Activated B cell treated with CpG ODN at 0.5 μM for 24 hours (primary cell): ENCODE measurements around the gene HSPB3. TPM values are rescaled to one million over a fixed set of nuclear protein-coding genes. Genes with fewer than 3 reads are reported as not detected.

ENCODE experiments used
- ATAC-seq: fragments of 200-7000 bp; cut with Tn5 transposase; one replicate; pipeline ENCODE4 v1.10.0; 2021; ENCODE audit warnings: low read depth, mild to moderate bottlenecking, moderate library complexity
- CTCF ChIA-PET: fragments of 350-600 bp; sonication (Branson Sonifier 250); formaldehyde crosslinking; loops from one replicate; lab custom pipeline; 2021; ENCODE audit warnings: antibody characterized with exemption; lab: Charles Lee
- POLR2A ChIA-PET: fragments of 350-600 bp; sonication (Branson Sonifier 250); formaldehyde crosslinking; loops from one replicate; lab custom pipeline; 2021; ENCODE audit warnings: antibody characterized with exemption; lab: Charles Lee
- DNase-seq: peaks from one replicate; pipeline ENCODE4 v3.0.0; 2022
- H3K27ac Mint-ChIP-seq: one replicate; pipeline ENCODE4 v1.8.0; 2020; ENCODE audit warnings: mixed read lengths
- H3K27me3 Mint-ChIP-seq: one replicate; pipeline ENCODE4 v1.8.0; 2021; ENCODE audit warnings: mixed read lengths
- H3K36me3 Mint-ChIP-seq: one replicate; pipeline ENCODE4 v1.8.0; 2021; ENCODE audit warnings: low read depth, mixed read lengths
- H3K4me1 Mint-ChIP-seq: one replicate; pipeline ENCODE4 v1.8.0; 2021; ENCODE audit warnings: mixed read lengths
- H3K4me3 Mint-ChIP-seq: one replicate; pipeline ENCODE4 v1.8.0; 2020; ENCODE audit warnings: mild to moderate bottlenecking, mixed read lengths
- H3K9me3 Mint-ChIP-seq: one replicate; pipeline ENCODE4 v1.8.0; 2020; ENCODE audit warnings: mixed read lengths
- intact Hi-C: fragments of 100-400 bp; cut with micrococcal nuclease; formaldehyde crosslinking; loops from one replicate; pipeline ENCODE4 v1.15.1; 2024
- total RNA-seq: library from RNA; stranded (reverse); gene quantifications from 2 replicates; pipeline ENCODE4 v1.2.3, GENCODE V29; 2022
- TF ChIP-seq, protein P1 (sequence below): fragments of 200-600 bp; IDR thresholded peaks from one replicate; pipeline ENCODE4 v1.8.0; 2022; ENCODE audit warnings: antibody characterized with exemption, mild to moderate bottlenecking

Gene HSPB3
- not detected in 2 replicates for total RNA-seq

DNA sequence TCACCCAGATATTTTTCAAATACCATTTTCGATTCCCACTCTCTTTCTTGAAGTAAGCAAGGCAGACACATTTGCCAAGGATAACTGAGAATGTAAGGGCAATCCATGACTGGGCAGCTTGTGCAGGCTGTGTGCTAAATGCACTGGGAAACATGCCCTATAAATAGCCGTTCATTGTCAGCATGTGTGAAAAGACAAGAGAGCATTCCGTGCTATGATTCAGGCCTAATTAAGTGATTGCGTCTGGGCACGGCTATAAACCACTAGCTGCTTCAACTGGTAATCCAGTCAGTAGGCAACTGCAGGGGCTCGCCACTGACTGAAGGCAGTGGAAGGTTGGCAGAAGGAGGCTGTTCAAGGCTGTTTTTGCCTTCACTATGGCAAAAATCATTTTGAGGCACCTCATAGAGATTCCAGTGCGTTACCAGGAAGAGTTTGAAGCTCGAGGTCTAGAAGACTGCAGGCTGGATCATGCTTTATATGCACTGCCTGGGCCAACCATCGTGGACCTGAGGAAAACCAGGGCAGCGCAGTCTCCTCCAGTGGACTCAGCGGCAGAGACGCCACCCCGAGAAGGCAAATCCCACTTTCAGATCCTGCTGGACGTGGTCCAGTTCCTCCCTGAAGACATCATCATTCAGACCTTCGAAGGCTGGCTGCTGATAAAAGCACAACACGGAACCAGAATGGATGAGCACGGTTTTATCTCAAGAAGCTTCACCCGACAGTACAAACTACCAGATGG, at the start of gene HSPB3:
Gene HSPB3 (plus strand): TSS at position 287 of the 745 bp plus-strand sequence. CDS start 91 bp downstream, at position 378.
- Mint-ChIP-seq H3K9me3 (peaks cover 7% of the 10 kb centered on the region), H3K27ac (no peak within 1 kb of the TSS), H3K4me3 (no peak within 1 kb of the TSS), H3K4me1 (no peaks in the 10 kb centered on the region), H3K27me3 (peaks cover 29% of the 10 kb centered on the region), H3K36me3 (peaks cover 1% of the 10 kb centered on the region)
- intact Hi-C loops, result no loop called here
- TF ChIP-seq, protein P1, sequence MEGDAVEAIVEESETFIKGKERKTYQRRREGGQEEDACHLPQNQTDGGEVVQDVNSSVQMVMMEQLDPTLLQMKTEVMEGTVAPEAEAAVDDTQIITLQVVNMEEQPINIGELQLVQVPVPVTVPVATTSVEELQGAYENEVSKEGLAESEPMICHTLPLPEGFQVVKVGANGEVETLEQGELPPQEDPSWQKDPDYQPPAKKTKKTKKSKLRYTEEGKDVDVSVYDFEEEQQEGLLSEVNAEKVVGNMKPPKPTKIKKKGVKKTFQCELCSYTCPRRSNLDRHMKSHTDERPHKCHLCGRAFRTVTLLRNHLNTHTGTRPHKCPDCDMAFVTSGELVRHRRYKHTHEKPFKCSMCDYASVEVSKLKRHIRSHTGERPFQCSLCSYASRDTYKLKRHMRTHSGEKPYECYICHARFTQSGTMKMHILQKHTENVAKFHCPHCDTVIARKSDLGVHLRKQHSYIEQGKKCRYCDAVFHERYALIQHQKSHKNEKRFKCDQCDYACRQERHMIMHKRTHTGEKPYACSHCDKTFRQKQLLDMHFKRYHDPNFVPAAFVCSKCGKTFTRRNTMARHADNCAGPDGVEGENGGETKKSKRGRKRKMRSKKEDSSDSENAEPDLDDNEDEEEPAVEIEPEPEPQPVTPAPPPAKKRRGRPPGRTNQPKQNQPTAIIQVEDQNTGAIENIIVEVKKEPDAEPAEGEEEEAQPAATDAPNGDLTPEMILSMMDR, result no peak
- ATAC-seq (no peak), DNase-seq (no peak)
- POLR2A ChIA-PET, result no interaction called here
- CTCF ChIA-PET, result no interaction called here

DNA sequence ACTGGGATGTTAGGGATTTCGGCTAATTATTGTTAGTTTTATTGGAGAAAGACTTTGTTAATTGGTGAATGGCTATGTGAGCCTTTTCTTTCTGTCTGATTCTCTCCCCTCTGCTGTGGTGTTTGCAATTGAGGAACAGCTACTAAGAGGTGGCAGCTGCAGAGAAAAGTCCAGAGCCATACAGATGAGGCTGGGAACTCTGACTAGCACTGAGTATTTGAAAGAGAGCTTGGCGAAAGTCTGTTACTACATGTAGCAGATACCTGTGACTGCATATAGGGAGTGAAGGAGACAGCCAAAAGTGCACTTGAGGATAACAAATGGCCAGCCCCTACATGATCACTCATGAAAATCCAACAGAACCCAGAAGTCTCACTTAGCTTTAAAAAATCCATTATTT, 44.3 kb upstream of the HSPB3 start:
- CTCF ChIA-PET, result interaction anchor here (1.4 kb wide), 1 partner anchor 8 kb away, joined by 4 read pairs; no protein-coding TSS in a partner anchor
- H3K4me1 Mint-ChIP-seq, result no peaks in the 10 kb centered on the region
- POLR2A ChIA-PET, result no interaction called here

GRCh38 chr5:54412913-54413312, 42.6 kb upstream of the HSPB3 start:
- ATAC-seq, result no peak
- intact Hi-C loops, result no loop called here
- no peak overlapping the region for H3K27ac Mint-ChIP-seq
- TF ChIP-seq, protein P1, result no peak
- ChIA-PET CTCF (no interaction called here), POLR2A (no interaction called here)
- peaks cover 11% of the 10 kb centered on the region for H3K27me3 Mint-ChIP-seq
- no peaks in the 10 kb centered on the region for H3K4me1 Mint-ChIP-seq
- no peak for DNase-seq
- no peaks in the 10 kb centered on the region for H3K36me3 Mint-ChIP-seq
- no peaks in the 10 kb centered on the region for H3K9me3 Mint-ChIP-seq
- H3K4me3 Mint-ChIP-seq, result no peak overlapping the region

More for the DNA sequence above, 44.3 kb upstream of the HSPB3 start:
- Mint-ChIP-seq H3K36me3 (no peaks in the 10 kb centered on the region), H3K9me3 (no peaks in the 10 kb centered on the region), H3K27me3 (peaks cover 7% of the 10 kb centered on the region), H3K4me3 (no peak overlapping the region), H3K27ac (no peak overlapping the region)
- intact Hi-C loops, result no loop called here
- DNase-seq, result no peak
- ATAC-seq, result no peak
- TF ChIP-seq, protein P1, result no peak

GRCh38 chr5:54415147-54415546, 40.4 kb upstream of the HSPB3 start:
- ATAC-seq, result no peak
- Mint-ChIP-seq H3K36me3 (no peaks in the 10 kb centered on the region), H3K9me3 (no peaks in the 10 kb centered on the region), H3K4me1 (no peaks in the 10 kb centered on the region), H3K27me3 (peaks cover 17% of the 10 kb centered on the region), H3K27ac (no peak overlapping the region), H3K4me3 (no peak overlapping the region)
- CTCF ChIA-PET, result no interaction called here
- no peak for DNase-seq
- POLR2A ChIA-PET, result no interaction called here
- TF ChIP-seq, protein P1, result no peak
- intact Hi-C loops, result no loop called here

GRCh38 chr5:54415896-54416601, 39.5 kb upstream of the HSPB3 start:
- TF ChIP-seq, protein P1, result no peak
- DNase-seq (no peak), ATAC-seq (no peak)
- intact Hi-C loops, result no loop called here
- Mint-ChIP-seq H3K27ac (no peak overlapping the region), H3K9me3 (no peaks in the 10 kb centered on the region), H3K27me3 (peaks cover 16% of the 10 kb centered on the region), H3K4me3 (no peak overlapping the region), H3K36me3 (no peaks in the 10 kb centered on the region), H3K4me1 (no peaks in the 10 kb centered on the region)
- ChIA-PET CTCF (no interaction called here), POLR2A (no interaction called here)
